ENCODE results near the gene THBD.
A peak's percentile ranks its signal among the peaks of the same experiment; 100 is the strongest.

THBD gene

DNA sequence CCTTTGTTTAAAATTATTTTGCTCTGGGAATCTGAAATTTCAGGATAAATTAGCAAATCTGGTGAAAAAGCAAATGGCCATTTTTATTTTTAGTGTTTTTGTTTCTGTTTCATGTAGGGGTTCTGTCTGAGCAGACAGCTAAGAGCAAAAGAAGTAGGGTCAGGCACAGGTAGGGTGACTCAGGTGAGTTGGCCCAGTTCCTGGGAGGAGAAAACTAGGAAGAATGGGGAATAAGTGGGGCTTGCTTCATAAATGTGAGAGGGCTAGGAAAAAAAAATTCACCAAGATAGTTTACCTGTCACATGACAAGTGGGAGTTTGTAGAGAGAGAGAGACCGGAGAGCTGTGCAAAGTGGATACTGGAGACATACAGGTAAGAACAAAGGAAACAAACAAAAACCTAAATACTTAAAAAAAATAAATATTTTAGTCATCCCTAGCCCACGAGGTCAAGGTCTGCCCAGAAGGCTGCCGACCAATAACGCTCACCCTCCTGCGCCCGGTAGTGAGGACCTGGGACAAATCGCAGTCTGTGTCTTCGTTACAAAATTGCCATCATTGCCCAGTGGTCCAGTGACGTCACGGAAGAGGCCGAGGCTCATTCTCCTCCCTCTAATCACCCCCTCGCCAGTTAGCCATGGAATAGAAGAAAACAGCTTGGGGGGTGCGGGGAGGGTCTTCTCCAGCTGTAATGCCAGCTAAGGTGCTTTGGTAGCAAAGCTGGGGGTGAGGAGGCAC, 2.3 kb downstream of the THBD start:
- TF ChIP-seq, protein P1, sequence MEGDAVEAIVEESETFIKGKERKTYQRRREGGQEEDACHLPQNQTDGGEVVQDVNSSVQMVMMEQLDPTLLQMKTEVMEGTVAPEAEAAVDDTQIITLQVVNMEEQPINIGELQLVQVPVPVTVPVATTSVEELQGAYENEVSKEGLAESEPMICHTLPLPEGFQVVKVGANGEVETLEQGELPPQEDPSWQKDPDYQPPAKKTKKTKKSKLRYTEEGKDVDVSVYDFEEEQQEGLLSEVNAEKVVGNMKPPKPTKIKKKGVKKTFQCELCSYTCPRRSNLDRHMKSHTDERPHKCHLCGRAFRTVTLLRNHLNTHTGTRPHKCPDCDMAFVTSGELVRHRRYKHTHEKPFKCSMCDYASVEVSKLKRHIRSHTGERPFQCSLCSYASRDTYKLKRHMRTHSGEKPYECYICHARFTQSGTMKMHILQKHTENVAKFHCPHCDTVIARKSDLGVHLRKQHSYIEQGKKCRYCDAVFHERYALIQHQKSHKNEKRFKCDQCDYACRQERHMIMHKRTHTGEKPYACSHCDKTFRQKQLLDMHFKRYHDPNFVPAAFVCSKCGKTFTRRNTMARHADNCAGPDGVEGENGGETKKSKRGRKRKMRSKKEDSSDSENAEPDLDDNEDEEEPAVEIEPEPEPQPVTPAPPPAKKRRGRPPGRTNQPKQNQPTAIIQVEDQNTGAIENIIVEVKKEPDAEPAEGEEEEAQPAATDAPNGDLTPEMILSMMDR (IDR thresholded peaks at IDR 0.05), result no peak
- peaks cover 90% of the 10 kb centered on the region for H3K27me3 ChIP-seq
- no peaks in the 10 kb centered on the region for H3K36me3 ChIP-seq
- peak overlapping the region; percentile 93 for H3K27ac ChIP-seq
- peak overlapping the region; percentile 83 to 92 for H3K4me3 ChIP-seq (ENCODE audit: low read depth in 1 of 2, low read length in 1 of 2)
- no peaks in the 10 kb centered on the region for H3K9me3 ChIP-seq
- peaks cover 29 to 50% of the 10 kb centered on the region in 2 experiments for H3K4me1 ChIP-seq (ENCODE audit: control insufficient read depth in 1 of 2, insufficient read depth in 1 of 2, low read depth in 1 of 2, low read length in 1 of 2)

GRCh38 chr20:23046431-23046830, 3.0 kb downstream of the THBD start:
- no peak overlapping the region for H3K27ac ChIP-seq
- TF ChIP-seq, protein P1 (IDR thresholded peaks at IDR 0.05), result no peak
- H3K36me3 ChIP-seq, result no peaks in the 10 kb centered on the region
- no peaks in the 10 kb centered on the region for H3K9me3 ChIP-seq
- peaks cover 29 to 50% of the 10 kb centered on the region in 2 experiments for H3K4me1 ChIP-seq (ENCODE audit: control insufficient read depth in 1 of 2, insufficient read depth in 1 of 2, low read depth in 1 of 2, low read length in 1 of 2)
- H3K4me3 ChIP-seq (ENCODE audit: low read depth in 1 of 2, low read length in 1 of 2), result peak overlapping the region in 1 of 2 experiments; percentile 92
- peaks cover 90% of the 10 kb centered on the region for H3K27me3 ChIP-seq

DNA sequence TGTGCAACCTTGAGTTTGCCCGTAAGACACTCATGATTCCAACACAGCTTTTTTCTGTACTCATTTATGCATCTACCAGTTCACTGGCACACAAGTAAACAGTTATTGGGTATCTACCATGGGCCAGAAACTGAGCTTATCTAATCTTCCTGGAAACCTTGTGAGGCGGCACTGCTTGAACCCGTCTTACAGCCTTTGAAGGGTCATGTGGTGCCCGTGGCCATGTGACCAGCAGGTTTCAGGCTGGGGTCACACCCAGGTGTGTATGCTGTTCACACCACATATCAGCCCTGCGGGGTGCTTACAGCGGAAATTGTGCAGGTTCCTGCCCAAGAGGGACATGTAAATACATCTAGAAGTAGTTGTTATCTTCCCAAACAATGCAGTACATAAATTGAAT, 6.1 kb downstream of the THBD start:
- no peaks in the 10 kb centered on the region for H3K36me3 ChIP-seq
- H3K4me1 ChIP-seq (ENCODE audit: control insufficient read depth in 1 of 2, insufficient read depth in 1 of 2, low read depth in 1 of 2, low read length in 1 of 2), result peaks cover 11 to 34% of the 10 kb centered on the region in 2 experiments
- peaks cover 88% of the 10 kb centered on the region for H3K27me3 ChIP-seq

DNA sequence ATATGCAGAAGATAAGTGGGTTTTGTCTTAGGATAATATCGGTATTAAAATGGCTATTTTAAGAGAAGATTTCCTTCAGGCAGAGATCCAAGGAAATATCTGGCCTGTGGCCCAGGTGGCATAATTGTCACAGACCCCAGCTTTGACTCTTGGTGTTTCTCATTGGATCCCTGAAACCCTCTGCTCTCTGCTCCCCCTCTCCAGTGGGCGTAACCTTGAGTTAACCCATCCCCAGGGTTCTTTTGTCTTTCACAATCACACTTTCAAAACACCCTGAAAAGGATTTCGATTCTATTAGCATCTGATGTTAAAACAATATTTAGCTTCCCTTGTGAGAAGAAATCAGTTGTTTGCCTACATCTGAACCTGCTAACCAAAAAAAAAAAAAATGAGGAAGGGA, 7.2 kb downstream of the THBD start:
- H3K4me1 ChIP-seq (ENCODE audit: control insufficient read depth in 1 of 2, insufficient read depth in 1 of 2, low read depth in 1 of 2, low read length in 1 of 2), result peaks cover 0 to 24% of the 10 kb centered on the region in 2 experiments
- no peaks in the 10 kb centered on the region for H3K9me3 ChIP-seq
- H3K4me3 ChIP-seq (ENCODE audit: low read depth in 1 of 2, low read length in 1 of 2), result no peak overlapping the region
- TF ChIP-seq, protein P1 (IDR thresholded peaks at IDR 0.05), result no peak
- peaks cover 88% of the 10 kb centered on the region for H3K27me3 ChIP-seq
- no peaks in the 10 kb centered on the region for H3K36me3 ChIP-seq
- H3K27ac ChIP-seq, result no peak overlapping the region

More for the DNA sequence above, 6.1 kb downstream of the THBD start:
- no peak overlapping the region for H3K4me3 ChIP-seq (ENCODE audit: low read depth in 1 of 2, low read length in 1 of 2)
- no peaks in the 10 kb centered on the region for H3K9me3 ChIP-seq
- TF ChIP-seq, protein P1 (IDR thresholded peaks at IDR 0.05), result no peak
- no peak overlapping the region for H3K27ac ChIP-seq

GRCh38 chr20:23039885-23040508, 9.5 kb downstream of the THBD start:
- Histone ChIP-seq H3K27ac (no peak overlapping the region), H3K9me3 (no peaks in the 10 kb centered on the region), H3K4me3 (ENCODE audit: low read depth in 1 of 2, low read length in 1 of 2) (no peak overlapping the region), H3K27me3 (peaks cover 88% of the 10 kb centered on the region), H3K36me3 (no peaks in the 10 kb centered on the region), H3K4me1 (ENCODE audit: control insufficient read depth in 1 of 2, insufficient read depth in 1 of 2, low read depth in 1 of 2, low read length in 1 of 2) (peaks cover 2 to 5% of the 10 kb centered on the region in 2 experiments)
- TF ChIP-seq, protein P1 (IDR thresholded peaks at IDR 0.05), result no peak

Data from neutrophil (primary cell).